H1 (cell line): ENCODE measurements around the gene METTL25B. TPM values are rescaled to one million over a fixed set of nuclear protein-coding genes. Genes with fewer than 3 reads are reported as not detected.

Experiments used
- CTCF ChIA-PET: fragments of 300-600 bp; sonication (Branson Sonifier 250); formaldehyde crosslinking; loops from one replicate; lab custom pipeline; 2021; ENCODE audit not compliant: partially characterized antibody; lab: Charles Lee
- POLR2A ChIA-PET: fragments of 300-600 bp; sonication (Branson Sonifier 250); formaldehyde crosslinking; loops from one replicate; lab custom pipeline; 2021; ENCODE audit warnings: inconsistent platforms; ENCODE audit not compliant: partially characterized antibody; lab: Charles Lee
- DNase-seq, 2 experiments: peaks; one replicate each; pipeline versions ENCODE4 v3.0.0 to v3.0.0-alpha.2; 2010 to 2022; ENCODE audit warnings: low spot score in 2 of 2, low read depth in 1 of 2, mixed read lengths in 1 of 2
- FAIRE-seq: peaks from 2 replicates; lab custom pipeline; 2011; peaks lifted over from hg19 to GRCh38; lab: Jason Lieb, UNC
- H2AFZ ChIP-seq: 2 replicates; pipeline ENCODE4 v1.8.1; 2012; ENCODE audit warnings: low read length, inconsistent platforms
- H2AK5ac ChIP-seq: 2 replicates; pipeline ENCODE4 v1.6.1; 2013; ENCODE audit warnings: low read depth, low read length
- H2BK120ac ChIP-seq: replicated peaks from 2 replicates; pipeline ENCODE3; 2013; ENCODE audit warnings: low read depth, low read length, inconsistent platforms
- H2BK12ac ChIP-seq: 2 replicates; pipeline ENCODE4 v1.6.1; 2013; ENCODE audit warnings: low read depth, low read length
- H2BK15ac ChIP-seq: 2 replicates; pipeline ENCODE4 v1.6.1; 2013; ENCODE audit warnings: low read length
- H2BK20ac ChIP-seq: 2 replicates; pipeline ENCODE4 v1.6.1; 2013; ENCODE audit warnings: low read length
- H2BK5ac ChIP-seq: 2 replicates; pipeline ENCODE4 v1.6.1; 2013; ENCODE audit warnings: low read depth, low read length
- H3K14ac ChIP-seq: 2 replicates; pipeline ENCODE4 v1.6.1; 2013; ENCODE audit warnings: inconsistent platforms; ENCODE audit not compliant: insufficient read length
- H3K18ac ChIP-seq: 2 replicates; pipeline ENCODE4 v1.6.1; 2013; ENCODE audit warnings: low read length; ENCODE audit errors: extremely low read depth
- H3K23ac ChIP-seq: 2 replicates; pipeline ENCODE4 v1.6.1; 2013; ENCODE audit warnings: inconsistent platforms; ENCODE audit not compliant: insufficient read length
- H3K23me2 ChIP-seq: 2 replicates; pipeline ENCODE4 v1.6.1; 2013; ENCODE audit warnings: low read depth, low read length
- H3K27ac ChIP-seq: 2 replicates; pipeline ENCODE4 v1.6.1; 2011; ENCODE audit warnings: low read depth, low read length, inconsistent platforms
- H3K27me3 ChIP-seq, 4 experiments: replicated peaks in 1 of 4; 1 replicate in 1 of 4; 2 replicates in 3 of 4; pipeline versions ENCODE4 v1.6.1 to v1.8.1; 2011 to 2013; ENCODE audit warnings: low read length in 3 of 4, mild to moderate bottlenecking in 3 of 4, inconsistent platforms in 2 of 4, mixed read lengths in 2 of 4, moderate library complexity in 1 of 4; ENCODE audit not compliant: control insufficient read depth in 3 of 4, insufficient read depth in 3 of 4; ENCODE audit errors: extremely low read depth in 1 of 4
- H3K36me3 ChIP-seq, 4 experiments: 2 replicates each; pipeline versions ENCODE4 v1.6.1 to v1.8.1; 2011 to 2013; ENCODE audit warnings: mild to moderate bottlenecking in 4 of 4, low read length in 3 of 4, moderate library complexity in 2 of 4, control low read depth in 1 of 4, inconsistent platforms in 1 of 4; ENCODE audit not compliant: insufficient read depth in 4 of 4, control insufficient read depth in 2 of 4
- H3K4ac ChIP-seq: replicated peaks from 2 replicates; pipeline ENCODE3; 2013; ENCODE audit warnings: low read length, low read depth, mixed read lengths, inconsistent platforms; ENCODE audit not compliant: insufficient read length
- H3K4me1 ChIP-seq, 4 experiments: replicated peaks in 1 of 4; 1 replicate in 1 of 4; 2 replicates in 3 of 4; pipeline versions ENCODE4 v1.6.1 to v1.8.1; 2011 to 2013; ENCODE audit warnings: low read length in 3 of 4, inconsistent platforms in 2 of 4, mixed read lengths in 1 of 4; ENCODE audit not compliant: insufficient read depth in 4 of 4, control insufficient read depth in 3 of 4
- H3K4me2 ChIP-seq, 2 experiments: 2 replicates each; pipeline versions ENCODE4 v1.6.1 to v1.8.1; 2011 to 2013; ENCODE audit warnings: low read depth in 2 of 2, low read length in 2 of 2, control low read depth in 1 of 2, inconsistent platforms in 1 of 2, mild to moderate bottlenecking in 1 of 2; ENCODE audit not compliant: insufficient read depth in 1 of 2
- H3K4me3 ChIP-seq, 4 experiments: fragments of 200-600, 300-600 bp in 1 of 4; sonication (generic), shearing (Covaris generic), sonication (Bioruptor Twin) in 1 of 4; 2 replicates each; pipeline versions ENCODE4 v1.5.1 to v1.8.1; 2011 to 2016; ENCODE audit warnings: low read length in 4 of 4, low read depth in 3 of 4, control low read depth in 2 of 4, inconsistent platforms in 2 of 4, mild to moderate bottlenecking in 2 of 4, mixed read lengths in 1 of 4, moderate library complexity in 1 of 4; ENCODE audit not compliant: insufficient read depth in 2 of 4; ENCODE audit errors: extremely low read depth in 1 of 4
- H3K56ac ChIP-seq: replicated peaks from 2 replicates; pipeline ENCODE3; 2013; ENCODE audit warnings: low read depth, mild to moderate bottlenecking, mixed read lengths, low read length, inconsistent platforms; ENCODE audit not compliant: insufficient read length
- H3K79me1 ChIP-seq: 2 replicates; pipeline ENCODE4 v1.6.1; 2013; ENCODE audit warnings: low read depth, low read length, control low read depth
- H3K79me2 ChIP-seq, 2 experiments: 2 replicates each; pipeline versions ENCODE4 v1.6.1 to v1.8.1; 2012 to 2013; ENCODE audit warnings: low read length in 2 of 2, mild to moderate bottlenecking in 2 of 2, inconsistent platforms in 1 of 2; ENCODE audit not compliant: insufficient read depth in 2 of 2, control insufficient read depth in 1 of 2
- H3K9ac ChIP-seq, 4 experiments: replicated peaks in 1 of 4; 1 replicate in 1 of 4; 2 replicates in 3 of 4; pipeline versions ENCODE4 v1.6.1 to v1.8.1; 2011 to 2013; ENCODE audit warnings: low read depth in 3 of 4, low read length in 3 of 4, control low read depth in 2 of 4, mild to moderate bottlenecking in 2 of 4, moderate library complexity in 2 of 4, inconsistent platforms in 1 of 4; ENCODE audit errors: extremely low read depth in 1 of 4
- H3K9me3 ChIP-seq, 2 experiments: 2 replicates each; pipeline versions ENCODE4 v1.6.1 to v1.8.1; 2012 to 2013; ENCODE audit warnings: mild to moderate bottlenecking in 2 of 2, moderate library complexity in 2 of 2, control low read depth in 1 of 2, inconsistent platforms in 1 of 2, low read depth in 1 of 2, low read length in 1 of 2, mixed read lengths in 1 of 2; ENCODE audit not compliant: insufficient read depth in 2 of 2
- H4K20me1 ChIP-seq, 2 experiments: replicated peaks in 1 of 2; 2 replicates each; pipeline versions ENCODE3 to v1.8.1; 2011 to 2013; ENCODE audit warnings: inconsistent platforms in 2 of 2, low read length in 2 of 2, mild to moderate bottlenecking in 1 of 2; ENCODE audit not compliant: insufficient read depth in 2 of 2, control insufficient read depth in 1 of 2
- H4K5ac ChIP-seq: 2 replicates; pipeline ENCODE4 v1.6.1; 2013; ENCODE audit warnings: low read length, low read depth, mixed read lengths, inconsistent platforms; ENCODE audit not compliant: insufficient read length
- H4K8ac ChIP-seq: 2 replicates; pipeline ENCODE4 v1.8.0; 2013; ENCODE audit warnings: mild to moderate bottlenecking, moderate library complexity, low read length, inconsistent platforms; ENCODE audit not compliant: insufficient read depth; ENCODE audit errors: extremely low read depth
- H4K91ac ChIP-seq: replicated peaks from 2 replicates; pipeline ENCODE3; 2013; ENCODE audit warnings: low read length, mixed read lengths, inconsistent platforms; ENCODE audit not compliant: insufficient read length
- EZH2 ChIP-seq: fragments of 200-600 bp; sonication (generic); IDR thresholded peaks from 2 replicates; pipeline ENCODE4 v1.7.1; 2012; ENCODE audit warnings: low read depth, mild to moderate bottlenecking, moderate library complexity, low read length, inconsistent platforms; ENCODE audit not compliant: severe bottlenecking
- FOSL1 ChIP-seq: IDR thresholded peaks from 2 replicates; pipeline ENCODE4 v1.6.1; 2011; ENCODE audit warnings: mild to moderate bottlenecking, low read depth, low read length, moderate library complexity; ENCODE audit not compliant: insufficient read depth
- KDM5A ChIP-seq: fragments of 200-600 bp; IDR thresholded peaks from 2 replicates; pipeline ENCODE4 v1.7.1; 2012; ENCODE audit warnings: mild to moderate bottlenecking, low read length, inconsistent platforms, mixed read lengths
- NRF1 ChIP-seq: IDR thresholded peaks from 2 replicates; pipeline ENCODE4 v1.6.1; 2011; ENCODE audit warnings: mild to moderate bottlenecking, low read depth, low read length, improper control_type of control experiment
- POLR2A ChIP-seq, 2 experiments: IDR thresholded peaks; 1 replicate in 1 of 2; 2 replicates in 1 of 2; pipeline ENCODE4 v1.6.1; 2011; ENCODE audit warnings: low read depth in 2 of 2, low read length in 2 of 2, mild to moderate bottlenecking in 2 of 2; ENCODE audit errors: control extremely low read depth in 1 of 2
- POLR2AphosphoS5 ChIP-seq: IDR thresholded peaks from 2 replicates; pipeline ENCODE4 v1.6.1; 2011; ENCODE audit warnings: low read depth, low read length
- RXRA ChIP-seq: IDR thresholded peaks from 2 replicates; pipeline ENCODE4 v1.6.1; 2011; ENCODE audit warnings: low read depth, mild to moderate bottlenecking, low read length, moderate library complexity; ENCODE audit not compliant: insufficient read depth
- SRF ChIP-seq: IDR thresholded peaks from 2 replicates; pipeline ENCODE4 v1.6.1; 2011; ENCODE audit warnings: mild to moderate bottlenecking, low read depth, low read length, moderate library complexity
- TAF7 ChIP-seq: optimal IDR thresholded peaks from 2 replicates; pipeline ENCODE3; 2011; ENCODE audit warnings: low read depth, mild to moderate bottlenecking, inconsistent platforms, low read length, moderate library complexity, borderline replicate concordance
- WGBS, 2 experiments: shearing (Covaris generic) in 1 of 2; methylation state at CpG; one replicate each; pipeline versions ENCODE4 v1.1.6 to v1.1.7; 2013 to 2015; ENCODE audit warnings: low lambda C conversion rate in 2 of 2, mixed read lengths in 2 of 2, inconsistent platforms in 1 of 2, low coverage in 1 of 2, missing lambda C conversion rate in 1 of 2; ENCODE audit not compliant: insufficient replicate concordance in 2 of 2, insufficient coverage in 1 of 2, insufficient read length in 1 of 2; ENCODE audit errors: extremely low coverage in 1 of 2, missing lambda C conversion rate in 1 of 2; 5-methylcytosine and 5-hydroxymethylcytosine counted together
- polyA plus RNA-seq, 7 experiments: library from polyadenylated mRNA; depleted of rRNA in 3 of 7; stranded (reverse) in 5 of 7; unstranded in 2 of 7; fragments of >200 nt in 5 of 7; fragments of 200-250 nt in 2 of 7; gene quantifications; 1 replicate in 5 of 7; 2 replicates in 1 of 7; 4 replicates in 1 of 7; pipeline versions ENCODE4 v1.2.1 to v1.2.3, GENCODE V29; 2011 to 2013; ENCODE audit warnings: missing spikeins in 2 of 7, mixed read lengths in 2 of 7
- total RNA-seq: library from RNA; stranded (reverse); fragmentation: NEBNext Ultra II Directional; extraction: Animal tissue kit (Norgen Biotek cat#: 25700); gene quantifications from 2 replicates; pipeline ENCODE4 v1.2.1, GENCODE V29; 2021

The METTL25B gene
- total and polyA plus RNA-seq, 2 of the 8 experiments (the other 6 are each of a cell fraction or from before 2014, with no cell fraction given) = 28.4 to 30.1 TPM

DNA sequence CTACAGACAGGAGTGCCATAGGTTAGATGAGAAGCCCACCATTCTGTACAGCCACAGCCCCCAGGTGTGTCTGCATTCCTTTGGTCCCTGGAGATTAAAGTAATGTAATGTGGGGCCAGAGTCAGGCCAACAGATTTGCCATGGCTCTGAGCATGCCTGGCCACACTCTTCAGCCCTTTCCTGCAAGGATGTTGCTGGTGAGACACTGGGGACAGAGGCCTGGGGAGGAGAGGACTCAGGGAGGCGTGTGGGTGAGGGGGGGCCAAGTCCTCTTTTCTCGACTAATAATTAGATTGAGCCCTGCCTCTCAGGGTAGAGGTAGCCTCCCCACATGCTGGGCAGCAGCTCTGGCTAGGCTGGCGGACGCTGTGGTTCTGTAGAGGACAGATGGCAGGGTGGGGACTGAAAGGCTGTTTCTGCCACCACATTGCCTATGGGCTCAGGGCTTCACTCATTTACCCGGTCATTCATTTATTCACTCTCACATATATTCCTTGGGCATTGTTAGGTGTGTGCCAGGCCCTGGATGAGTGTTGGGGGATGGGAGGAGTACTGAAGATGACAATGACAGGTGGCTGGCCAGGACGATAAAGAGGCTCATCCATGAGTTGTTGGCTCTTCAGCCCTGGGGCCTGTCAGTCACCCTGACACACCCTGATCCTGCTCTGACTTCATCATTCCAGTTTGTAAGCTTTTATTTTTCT, 32.0 kb downstream of the METTL25B start:
- H3K79me1 ChIP-seq = no peaks in the 10 kb centered on the region
- peaks cover 0 to 3% of the 10 kb centered on the region in 2 experiments; a peak in 1 of 4 replicates for H3K79me2 ChIP-seq
- no peak overlapping the region for H2AK5ac ChIP-seq
- 73% methylated on average over 6 of the region's 6 CpGs; no CpG with 5 or more reads in 1 of the 2 experiments for WGBS, 2 experiments
- H3K27ac ChIP-seq = no peak overlapping the region
- no peak overlapping the region for H3K4ac ChIP-seq
- H3K14ac ChIP-seq = no peak overlapping the region
- H4K91ac ChIP-seq = no peak overlapping the region
- H2BK20ac ChIP-seq = no peak overlapping the region
- no peak overlapping the region for H3K4me3 ChIP-seq
- H3K9me3 ChIP-seq = no peaks in the 10 kb centered on the region
- H3K4me1 ChIP-seq = peaks cover 0 to 5% (median 0%) of the 10 kb centered on the region in 4 experiments; a peak in 3 of 7 replicates
- H4K8ac ChIP-seq = peak overlapping the region; percentile 36; the same call in 1 of the 2 replicates
- TF ChIP-seq RXRA (no peak), NRF1 (no peak), KDM5A (no peak), SRF (no peak), TAF7 (no peak), POLR2A (IDR thresholded peaks at IDR 0.05; ENCODE audit: control extremely low read depth in 1 of 2, low read depth in 2 of 2, low read length in 2 of 2) (no peak), POLR2AphosphoS5 (no peak), FOSL1 (no peak), EZH2 (no peak)
- H2BK12ac ChIP-seq = no peak overlapping the region
- H3K56ac ChIP-seq = no peak overlapping the region
- H2BK5ac ChIP-seq = no peak overlapping the region
- H3K4me2 ChIP-seq = no peak overlapping the region
- H4K20me1 ChIP-seq = no peaks in the 10 kb centered on the region
- H3K36me3 ChIP-seq = no peaks in the 10 kb centered on the region
- ChIA-PET POLR2A (interaction anchor here (1.0 to 2.1 kb wide), 4 partner anchors 8 to 13 kb away, joined by 3 to 17 read pairs (median 3); partner anchors contain the start of gene HDGF), CTCF (interaction anchor here (0.6 to 4.2 kb wide), 7 partner anchors 34 to 121 kb away, joined by 3 to 29 read pairs (median 3); no protein-coding TSS in a partner anchor)
- H3K27me3 ChIP-seq = no peaks in the 10 kb centered on the region
- H3K23me2 ChIP-seq = no peaks in the 10 kb centered on the region
- peak overlapping the region; percentile 16; the same call in 1 of the 2 replicates for H2BK15ac ChIP-seq
- no peak overlapping the region for H2AFZ ChIP-seq
- FAIRE-seq = no peak
- no peak overlapping the region for H3K18ac ChIP-seq
- no peak overlapping the region for H4K5ac ChIP-seq
- no peak for DNase-seq
- no peak overlapping the region for H3K23ac ChIP-seq
- peak overlapping the region in 1 of 4 experiments; percentile 54; a peak in 1 of 7 replicates for H3K9ac ChIP-seq
- H2BK120ac ChIP-seq = no peak overlapping the region
